NT2/D1 (cell line): ENCODE measurements around the gene MAL.

Experiments
- SUZ12 ChIP-seq: IDR thresholded peaks from 2 replicates; pipeline ENCODE4 v1.6.1; 2011; ENCODE audit not compliant: insufficient read length, insufficient read depth; ENCODE audit errors: extremely low read depth
- YY1 ChIP-seq: IDR thresholded peaks from 2 replicates; pipeline ENCODE4 v1.6.1; 2011; ENCODE audit not compliant: insufficient read length, insufficient read depth
- ZNF274 ChIP-seq: IDR thresholded peaks from 2 replicates; pipeline ENCODE4 v1.6.1; 2011; ENCODE audit warnings: mild to moderate bottlenecking, low read depth, low read length

GRCh38 chr2:95019572-95019971, 5.9 kb upstream of the MAL start:
- TF ChIP-seq ZNF274: no peak
- no peak for TF ChIP-seq SUZ12
- no peak for TF ChIP-seq YY1
